WERI-Rb-1 (cell line): Measurements from ENCODE around the gene CACNA1I.
"Not testable (repeated sequence)": the region's sequence is repeated elsewhere in the genome, so short reads cannot be mapped to it uniquely, and the experiment has no call there.

Experiments used
- DNase-seq: peaks from one replicate; pipeline ENCODE4 v3.0.0-alpha.2; 2020
- H3K27ac ChIP-seq: fragments of 250-450 bp; sonication (Bioruptor Pico); 2 replicates; pipeline ENCODE4 v1.5.1; 2020; ENCODE audit warnings: mild to moderate bottlenecking, moderate library complexity
- H3K27me3 ChIP-seq: fragments of 250-450 bp; sonication (Bioruptor Pico); 2 replicates; pipeline ENCODE4 v1.5.1; 2021; ENCODE audit warnings: mild to moderate bottlenecking, low read depth, moderate library complexity; ENCODE audit not compliant: insufficient read depth, severe bottlenecking
- H3K36me3 ChIP-seq: fragments of 250-450 bp; sonication (Bioruptor Pico); 2 replicates; pipeline ENCODE4 v1.5.1; 2020; ENCODE audit warnings: mild to moderate bottlenecking, moderate library complexity
- H3K4me3 ChIP-seq: 2 replicates; pipeline ENCODE4 v1.5.1; 2011; ENCODE audit warnings: low read depth, mild to moderate bottlenecking, control low read depth, low read length
- H3K9me3 ChIP-seq: fragments of 250-450 bp; sonication (Bioruptor Pico); 2 replicates; pipeline ENCODE4 v1.5.1; 2021; ENCODE audit warnings: mild to moderate bottlenecking, moderate library complexity; ENCODE audit not compliant: severe bottlenecking
- CTCF ChIP-seq: IDR thresholded peaks from 2 replicates; pipeline ENCODE4 v1.5.1; 2011; ENCODE audit warnings: low read depth, mild to moderate bottlenecking, control low read depth, inconsistent platforms, low read length

CACNA1I gene

GRCh38 chr22:39733191-39733590 is 162.6 kb downstream of the CACNA1I start:
- Histone ChIP-seq H3K27ac (no peak overlapping the region), H3K4me3 (no peak overlapping the region), H3K27me3 (no peaks in the 10 kb centered on the region), H3K36me3 (no peaks in the 10 kb centered on the region), H3K9me3 (no peaks in the 10 kb centered on the region)
- DNase-seq = no peak
- no peak for TF ChIP-seq CTCF

- H3K36me3 ChIP-seq, H3K4me3 ChIP-seq, DNase-seq, H3K27ac ChIP-seq, H3K27me3 ChIP-seq, H3K9me3 ChIP-seq: not testable (repeated sequence)
These were observed 163.5 kb downstream of the CACNA1I start for GRCh38 chr22:39734046-39734445.

- DNase-seq = no peak
- Histone ChIP-seq H3K9me3 (peaks cover 5% of the 10 kb centered on the region), H3K36me3 (no peaks in the 10 kb centered on the region), H3K4me3 (no peak overlapping the region), H3K27me3 (no peaks in the 10 kb centered on the region), H3K27ac (no peak overlapping the region)
- no peak for TF ChIP-seq CTCF
These were observed 164.3 kb downstream of the CACNA1I start for GRCh38 chr22:39734866-39735265.

- no peak for TF ChIP-seq CTCF
- peaks cover 8% of the 10 kb centered on the region for H3K9me3 ChIP-seq
- no peaks in the 10 kb centered on the region for H3K36me3 ChIP-seq
- no peaks in the 10 kb centered on the region for H3K27me3 ChIP-seq
- DNase-seq = no peak
- H3K4me3 ChIP-seq = no peak overlapping the region
- H3K27ac ChIP-seq = no peak overlapping the region
These were observed 165.2 kb downstream of the CACNA1I start for GRCh38 chr22:39735776-39736175.

- peaks cover 12% of the 10 kb centered on the region for H3K9me3 ChIP-seq
- no peak for DNase-seq
- no peaks in the 10 kb centered on the region for H3K27me3 ChIP-seq
- H3K36me3 ChIP-seq = no peaks in the 10 kb centered on the region
- no peak for TF ChIP-seq CTCF
- H3K27ac ChIP-seq = no peak overlapping the region
- no peak overlapping the region for H3K4me3 ChIP-seq
These were observed 168.2 kb downstream of the CACNA1I start for GRCh38 chr22:39738746-39739145.
